Raji (cell line): ENCODE results near the gene PDRG1.

Experiments used
- POLR2A ChIP-seq: IDR thresholded peaks from 2 replicates; pipeline ENCODE4 v1.6.1; 2011; ENCODE audit warnings: low read depth, low read length, control low read depth; ENCODE audit not compliant: insufficient read depth

The PDRG1 gene

GRCh38 chr20:31972471-31973021 lies 20.7 kb upstream of the PDRG1 start:
- TF ChIP-seq POLR2A: no peak

GRCh38 chr20:31969991-31970390 lies 18.1 kb upstream of the PDRG1 start:
- no peak for TF ChIP-seq POLR2A

GRCh38 chr20:31968291-31969126 lies 16.7 kb upstream of the PDRG1 start:
- no peak for TF ChIP-seq POLR2A

GRCh38 chr20:31967830-31968249 lies 16.0 kb upstream of the PDRG1 start, which contains the start of gene XKR7:
Gene XKR7, plus strand, starts transcription at chr20:31968151. Its CDS starts 25 bp downstream, at chr20:31968176.
- TF ChIP-seq POLR2A: no peak

GRCh38 chr20:31966991-31967655 lies 15.3 kb upstream of the PDRG1 start:
- no peak for TF ChIP-seq POLR2A

- no peak for TF ChIP-seq POLR2A
Measured at GRCh38 chr20:31963889-31964288, 12.0 kb upstream of the PDRG1 start.

GRCh38 chr20:31962761-31963160 lies 10.9 kb upstream of the PDRG1 start:
- no peak for TF ChIP-seq POLR2A

- TF ChIP-seq POLR2A: no peak
Measured at GRCh38 chr20:31956556-31957526, 5.0 kb upstream of the PDRG1 start.

- TF ChIP-seq POLR2A: no peak
Measured at GRCh38 chr20:31954500-31954899, 2.7 kb upstream of the PDRG1 start.

- no peak for TF ChIP-seq POLR2A
Measured at GRCh38 chr20:31953556-31954148, 1.8 kb upstream of the PDRG1 start.

GRCh38 chr20:31951203-31951529 lies 680 bp downstream of the PDRG1 start:
- no peak for TF ChIP-seq POLR2A

- no peak for TF ChIP-seq POLR2A
Measured at GRCh38 chr20:31949877-31950646, 1.8 kb downstream of the PDRG1 start.

- no peak for TF ChIP-seq POLR2A
Measured at GRCh38 chr20:31948008-31948407, 3.8 kb downstream of the PDRG1 start.

GRCh38 chr20:31945785-31946184 lies 6.1 kb downstream of the PDRG1 start:
- TF ChIP-seq POLR2A: no peak

GRCh38 chr20:31945319-31945718 lies 6.5 kb downstream of the PDRG1 start:
- TF ChIP-seq POLR2A: no peak
